Stimulated activated CD4-positive, alpha-beta T cell treated with anti-CD3 and anti-CD28 coated beads, Interleukin-4, amount 100 ng/mL, for 4 hours (primary cell): ENCODE data around the gene C6orf47.

Experiments
- DNase-seq, 2 experiments: peaks; one replicate each; pipeline ENCODE4 v3.0.0-alpha.2; 2020

Gene C6orf47

GRCh38 chr6:31659649-31660380 is 763 bp downstream of the C6orf47 start:
- no peak for DNase-seq

DNA sequence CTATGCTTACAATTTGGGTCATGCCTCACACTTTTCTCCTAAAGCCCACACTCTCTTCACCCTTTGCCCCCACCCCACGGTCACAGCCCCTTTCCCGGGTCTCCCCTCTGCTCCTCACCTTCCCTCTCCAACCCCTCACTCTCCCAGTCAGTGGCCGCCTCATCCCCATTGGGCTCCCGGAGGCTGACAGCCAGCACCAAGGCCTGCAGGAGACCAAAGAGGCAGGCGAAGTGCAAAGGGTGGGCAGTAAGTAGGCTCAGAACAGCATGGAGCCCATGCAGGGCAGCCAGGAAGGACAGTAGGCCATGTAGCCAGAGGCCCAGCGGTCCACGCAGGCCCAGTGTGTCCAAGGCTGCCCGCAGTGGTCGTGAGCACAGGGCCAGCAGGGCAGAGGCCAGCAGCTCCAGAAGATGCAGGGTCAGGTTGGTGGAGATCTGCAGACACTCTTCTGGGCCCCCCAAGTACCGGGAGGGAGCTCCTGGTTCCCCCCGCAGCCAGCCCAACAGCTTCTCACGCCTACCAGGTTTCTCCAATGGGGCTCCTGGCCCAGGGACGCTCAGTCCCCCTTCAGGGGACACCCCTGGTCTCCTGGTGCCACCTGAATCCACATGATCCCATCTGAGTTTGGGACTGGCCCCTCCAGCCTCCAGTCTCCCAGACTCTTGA is 1.5 kb downstream of the C6orf47 start:
- no peak for DNase-seq

GRCh38 chr6:31658158-31658688 is 2.4 kb downstream of the C6orf47 start:
- DNase-seq = no peak

GRCh38 chr6:31657406-31658157 is 3.0 kb downstream of the C6orf47 start:
- DNase-seq = no peak

DNA sequence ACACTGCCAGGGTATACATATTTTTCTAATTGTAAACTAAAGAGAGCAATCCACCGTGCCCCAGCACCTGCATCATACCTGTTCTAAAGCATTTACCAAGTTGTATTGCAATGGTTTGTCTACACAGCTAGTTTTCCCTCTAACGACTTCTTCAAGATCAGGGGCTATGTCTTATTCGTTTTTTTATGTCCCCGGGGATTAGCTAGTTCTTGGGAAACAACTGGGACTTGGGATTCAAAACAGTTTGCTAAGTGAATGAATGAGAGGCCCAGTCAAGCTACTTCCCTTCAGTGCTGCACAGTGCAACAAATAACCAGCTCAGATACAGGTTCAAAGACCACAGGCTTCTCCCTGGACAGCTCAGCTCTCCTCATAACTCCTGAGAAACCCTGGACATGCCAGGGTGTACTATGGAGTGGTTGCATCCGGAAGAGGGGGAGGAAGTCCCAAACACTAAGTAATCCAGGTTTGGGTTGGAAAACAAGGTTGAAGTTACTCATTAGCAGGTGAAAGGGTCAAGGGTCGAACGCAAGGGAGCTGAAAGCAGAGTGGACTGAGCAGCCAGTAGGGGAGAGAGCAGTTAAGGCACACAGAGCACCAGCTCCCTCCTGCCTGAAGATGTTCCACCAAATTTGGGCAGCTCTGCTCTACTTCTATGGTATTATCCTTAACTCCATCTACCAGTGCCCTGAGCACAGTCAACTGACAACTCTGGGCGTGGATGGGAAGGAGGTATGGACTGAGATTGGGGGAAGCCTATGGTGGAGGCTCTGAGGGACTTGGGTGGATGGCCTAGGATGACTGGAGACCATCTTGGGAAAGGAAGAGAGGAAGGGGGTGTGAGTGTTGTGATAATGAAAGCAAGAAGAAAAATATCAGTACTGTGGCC is 5.0 kb downstream of the C6orf47 start, which contains the start of gene APOM:
Gene APOM (plus strand): TSS at position 546 of the 889 bp plus-strand sequence. CDS start 73 bp downstream, at position 619.
- no peak for DNase-seq

DNA sequence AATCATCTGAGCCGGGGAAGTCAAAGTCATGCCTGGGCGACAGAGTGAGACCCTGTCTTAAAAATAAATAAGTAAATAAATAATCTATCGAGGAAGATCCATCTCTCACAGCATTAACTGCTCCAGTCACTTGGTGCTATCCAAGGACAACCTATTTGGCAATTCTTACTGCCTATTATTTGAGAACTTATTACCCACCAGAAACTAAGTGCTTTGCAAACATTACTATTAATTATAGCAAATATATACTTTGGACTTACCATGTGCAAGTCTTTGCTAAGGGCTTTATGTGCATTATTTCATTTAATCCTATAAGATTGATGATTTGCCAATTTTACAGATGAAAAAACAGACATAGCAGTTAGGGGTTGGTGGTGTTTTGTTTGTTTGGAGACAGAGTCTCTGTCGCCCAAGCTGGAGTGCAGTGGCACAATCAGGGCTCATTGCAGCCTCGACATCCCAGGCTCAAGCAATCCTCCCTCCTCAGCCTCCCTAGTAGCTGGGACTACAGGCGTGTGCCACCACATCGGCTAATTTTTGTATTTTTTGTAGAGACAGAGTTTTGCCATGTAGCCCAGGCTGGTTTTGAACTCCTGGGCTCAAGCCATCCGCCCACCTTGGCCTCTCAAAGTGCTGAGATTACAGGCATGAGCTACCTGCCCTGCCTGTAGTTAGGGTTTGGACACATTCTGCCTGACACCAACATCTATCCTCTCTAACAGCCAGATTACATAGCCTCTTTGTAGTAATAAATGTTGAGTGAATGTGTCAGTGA is 5.8 kb downstream of the C6orf47 start:
- DNase-seq = no peak

- DNase-seq = peak; percentile 75 to 90
Measured at GRCh38 chr6:31652925-31653724, 7.5 kb downstream of the C6orf47 start.

DNA sequence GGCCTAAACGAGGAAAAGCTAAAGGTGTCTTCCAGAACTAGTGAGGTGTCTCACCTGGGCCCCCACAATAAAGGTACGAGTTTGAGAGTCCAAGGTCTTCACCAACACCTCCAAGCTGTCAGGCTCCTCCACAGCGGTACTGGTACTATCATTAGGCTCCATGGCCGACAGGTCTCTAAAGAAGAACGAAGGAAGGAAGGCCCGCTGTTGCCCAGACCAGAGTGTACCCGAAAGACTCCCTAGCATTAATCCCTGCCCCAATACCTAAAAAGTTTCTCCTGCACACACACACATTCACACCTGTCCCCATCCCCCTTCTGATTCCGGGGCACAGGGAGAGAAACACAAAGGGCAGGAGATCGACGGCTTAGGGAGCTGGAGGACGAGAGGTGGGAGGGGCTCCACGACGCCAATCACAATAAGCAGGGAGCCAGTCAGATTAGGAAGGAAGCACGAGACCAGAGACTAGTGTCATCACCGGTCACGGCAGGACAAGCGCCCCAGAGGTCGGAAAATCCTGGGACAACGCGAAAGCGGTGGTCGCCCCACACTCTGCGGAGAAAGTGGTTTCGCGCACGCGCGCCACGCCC is 8.9 kb downstream of the C6orf47 start:
- no peak for DNase-seq

DNA sequence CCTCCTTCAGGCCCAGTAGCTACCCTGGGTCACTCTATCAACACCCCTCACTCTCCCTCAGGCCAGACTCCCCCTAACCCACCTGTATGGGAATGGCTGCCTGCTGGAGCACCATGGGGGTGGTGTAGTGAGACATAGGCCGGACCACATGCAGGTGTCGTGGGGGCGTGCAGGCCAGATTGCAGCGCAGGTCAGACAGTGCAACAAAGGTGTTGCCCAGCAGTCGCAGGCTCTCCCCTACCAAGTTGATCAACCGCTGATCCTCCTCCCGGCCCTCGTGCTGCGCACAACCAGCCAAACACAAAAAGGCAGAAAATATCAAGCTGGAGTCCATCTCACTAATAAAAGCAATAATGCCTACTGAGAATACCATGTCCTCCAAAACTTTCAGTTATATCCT is 15.3 kb downstream of the C6orf47 start:
- no peak for DNase-seq

- DNase-seq = no peak
Measured at GRCh38 chr6:31643818-31644454, 16.6 kb downstream of the C6orf47 start.

DNA sequence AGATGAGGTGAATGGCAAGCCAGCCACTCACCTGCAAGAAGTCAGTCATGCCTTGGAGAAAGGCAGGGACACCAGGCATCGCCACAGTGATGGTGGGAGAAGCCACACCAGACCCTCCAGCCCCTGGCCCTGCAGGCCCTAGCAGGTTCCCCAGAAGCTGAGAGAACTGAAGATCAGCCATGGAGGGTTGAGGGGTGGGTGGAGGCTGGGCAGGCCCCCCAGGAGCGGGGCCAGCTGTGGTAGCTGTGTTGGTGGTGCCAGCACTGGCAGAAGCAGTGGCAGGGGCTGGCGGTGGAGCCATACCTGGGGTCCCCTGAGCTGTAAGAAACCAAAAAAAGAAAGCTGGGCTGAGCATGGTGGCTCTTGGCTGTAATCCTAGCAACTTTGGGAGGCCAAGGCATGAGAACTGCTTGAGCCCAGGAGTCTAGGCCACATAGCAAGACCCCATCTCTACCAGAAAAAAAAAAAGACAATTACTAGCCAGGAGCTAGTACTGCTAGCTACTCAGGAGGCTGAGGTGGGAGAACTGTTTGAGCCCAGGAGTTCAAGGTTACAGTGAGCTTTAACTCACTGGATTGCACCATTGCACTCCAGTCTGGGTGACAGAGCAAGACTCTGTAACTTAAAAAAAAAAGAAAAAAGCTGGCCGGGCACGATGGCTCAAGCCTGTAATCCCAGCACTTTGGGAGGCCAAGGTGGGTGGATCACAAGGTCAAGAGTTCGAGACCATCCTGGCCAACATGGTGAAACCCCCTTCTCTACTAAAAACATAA is 17.6 kb downstream of the C6orf47 start:
- DNase-seq = no peak

DNA sequence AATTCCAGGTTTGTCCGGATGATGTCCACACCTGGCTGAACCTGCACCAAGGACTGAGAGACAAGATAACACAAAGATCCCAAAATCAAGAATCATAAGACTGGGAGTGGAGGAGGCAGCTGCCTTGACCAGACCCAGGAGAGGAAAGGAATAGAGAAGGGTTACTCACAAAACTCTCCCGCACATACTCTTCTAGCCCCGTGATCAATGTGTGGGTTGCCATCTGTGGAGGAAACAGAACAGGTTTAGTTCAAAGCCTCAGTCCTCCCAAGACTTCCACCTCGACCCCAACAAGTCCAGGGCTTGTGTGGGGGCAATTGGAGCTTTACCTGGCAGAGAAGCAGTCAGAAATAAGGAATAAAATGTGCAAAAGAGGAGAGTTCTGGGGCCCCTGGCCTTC is 19.2 kb downstream of the C6orf47 start:
- DNase-seq = no peak

DNA sequence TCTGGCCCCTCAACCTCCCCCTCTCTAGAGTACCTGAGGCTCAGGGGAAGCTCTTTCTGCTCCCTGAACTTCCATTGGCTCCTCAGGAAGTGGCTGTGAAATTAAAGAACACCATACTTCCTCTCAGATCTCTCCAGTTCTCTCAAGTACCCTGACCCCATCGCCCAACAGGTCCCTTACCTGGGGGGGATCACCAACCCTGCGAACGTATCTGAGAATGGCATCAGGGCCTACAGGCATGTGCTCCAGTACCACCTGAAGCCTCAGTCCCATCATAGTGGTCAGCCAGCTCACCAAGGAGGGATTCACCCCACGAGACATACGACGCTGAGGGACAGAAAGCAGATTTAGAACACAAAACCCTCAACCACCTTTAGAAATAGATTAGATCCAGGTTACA is 20.0 kb downstream of the C6orf47 start:
- DNase-seq = no peak

DNA sequence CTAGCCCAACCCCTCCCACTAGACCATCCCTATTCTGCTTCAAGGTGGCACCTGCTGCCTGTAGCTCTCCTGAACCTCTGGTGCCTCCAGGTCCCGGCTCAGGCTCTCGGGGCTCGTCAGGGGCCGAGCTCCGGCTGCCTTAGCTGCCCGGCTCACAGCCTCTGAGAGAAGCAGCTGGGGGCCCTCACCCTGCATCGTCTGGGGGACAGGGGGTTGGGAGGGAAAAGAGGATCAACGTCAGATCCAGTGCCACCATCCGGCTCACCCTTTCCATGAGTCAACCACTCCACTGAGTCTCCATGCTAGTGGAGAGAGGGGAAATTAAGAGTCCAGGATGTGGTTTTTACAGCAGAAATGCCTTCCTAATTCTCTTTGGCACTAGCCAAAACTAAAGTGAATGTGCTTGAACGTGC is 21.1 kb downstream of the C6orf47 start:
- no peak for DNase-seq

- DNase-seq = no peak
Measured at GRCh38 chr6:31639043-31639442, 21.5 kb downstream of the C6orf47 start.

DNA sequence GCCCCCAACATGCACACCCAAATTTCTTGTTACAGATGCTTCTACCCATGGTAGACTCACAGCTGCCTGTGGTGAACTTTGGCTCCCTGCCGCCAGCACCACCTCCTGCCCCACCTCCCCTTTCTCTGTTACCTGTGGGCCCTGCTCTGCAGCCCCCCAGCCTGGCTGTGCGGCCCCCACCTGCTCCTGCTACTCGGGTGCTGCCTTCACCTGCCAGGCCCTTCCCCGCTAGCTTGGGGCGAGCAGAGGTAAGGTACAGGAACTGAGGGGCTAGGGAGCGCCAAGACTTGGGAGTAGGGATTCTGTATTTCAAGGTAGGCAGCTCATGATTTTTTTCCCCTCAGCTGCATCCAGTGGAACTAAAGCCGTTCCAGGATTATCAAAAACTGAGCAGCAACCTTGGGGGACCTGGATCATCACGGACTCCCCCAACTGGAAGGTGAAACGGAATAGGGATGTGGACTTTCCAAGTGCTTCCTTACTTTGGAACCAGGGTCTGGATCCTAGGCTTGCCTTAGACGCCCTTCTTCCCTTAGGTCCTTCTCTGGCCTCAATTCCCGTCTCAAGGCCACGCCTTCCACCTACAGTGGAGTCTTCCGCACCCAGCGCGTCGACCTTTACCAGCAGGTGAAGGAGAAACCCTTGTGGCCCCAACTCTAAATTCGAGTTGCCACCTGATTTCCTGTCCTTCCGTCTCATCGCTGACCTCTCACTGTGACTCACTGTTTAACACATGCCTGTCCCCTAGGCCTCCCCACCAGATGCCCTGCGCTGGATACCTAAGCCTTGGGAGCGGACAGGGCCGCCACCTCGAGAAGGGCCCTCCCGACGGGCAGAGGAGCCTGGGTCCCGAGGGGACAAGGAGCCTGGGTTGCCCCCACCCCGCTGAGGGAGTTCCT is 23.6 kb downstream of the C6orf47 start:
- DNase-seq = no peak

GRCh38 chr6:31634969-31635575 is 25.5 kb downstream of the C6orf47 start:
- no peak for DNase-seq
